K562 (cell line): ENCODE results near the gene COL4A2.

Experiments used
- BRF2 ChIP-seq: IDR thresholded peaks from 3 replicates; pipeline ENCODE4 v1.6.1; 2011; ENCODE audit warnings: borderline replicate concordance, mild to moderate bottlenecking; ENCODE audit not compliant: insufficient read length, insufficient read depth
- CTCF ChIP-seq, 3 experiments: IDR thresholded peaks in 2 of 3; conservative IDR thresholded peaks in 1 of 3; 2 replicates each; pipeline ENCODE4 v1.5.1; 2011 to 2012; ENCODE audit warnings: low read length in 3 of 3, mild to moderate bottlenecking in 3 of 3, control low read depth in 2 of 3, improper control_type of control experiment in 1 of 3, inconsistent platforms in 1 of 3, low read depth in 1 of 3, mixed read lengths in 1 of 3, moderate library complexity in 1 of 3; ENCODE audit not compliant: insufficient read depth in 2 of 3
- EZH2 ChIP-seq: IDR thresholded peaks from 2 replicates; pipeline ENCODE4 v1.6.1; 2012; ENCODE audit warnings: low read depth, mild to moderate bottlenecking, inconsistent platforms, low read length, borderline replicate concordance
- FOXA3 ChIP-seq, 2 experiments: fragments of 450-650 bp in 1 of 2; sonication (generic) in 1 of 2; formaldehyde crosslinking; IDR thresholded peaks in 1 of 2; conservative IDR thresholded peaks in 1 of 2; 2 replicates each; pipeline versions ENCODE4 v1.4.0 to v1.8.0; 2020 to 2022; ENCODE audit warnings: mild to moderate bottlenecking in 2 of 2, missing genetic modification reagents in 1 of 2
- GTF2A2 ChIP-seq: IDR thresholded peaks from 2 replicates; pipeline ENCODE4 v1.6.1; 2016; ENCODE audit warnings: mild to moderate bottlenecking, missing genetic modification characterization, missing compliant biosample characterization
- HMG20B ChIP-seq: fragments of 250-450 bp; sonication (Bioruptor Pico); IDR thresholded peaks from 2 replicates; pipeline ENCODE4 v1.5.0; 2021; ENCODE audit warnings: mild to moderate bottlenecking
- MLLT1 ChIP-seq, 2 experiments: fragments of 450-650 bp; IDR thresholded peaks; 2 replicates each; pipeline ENCODE4 v1.6.1; 2016
- PKNOX1 ChIP-seq: fragments of 450-650 bp; IDR thresholded peaks from 2 replicates; pipeline ENCODE4 v1.6.1; 2016
- REST ChIP-seq, 2 experiments: fragments of 450-650 bp; formaldehyde crosslinking in 1 of 2; IDR thresholded peaks; 2 replicates each; pipeline versions ENCODE4 v1.4.0 to v1.6.1; 2014 to 2020; ENCODE audit warnings: mild to moderate bottlenecking in 2 of 2, borderline replicate concordance in 1 of 2, low read depth in 1 of 2
- ZNF280B ChIP-seq: fragments of 250-450 bp; sonication (Bioruptor Pico); IDR thresholded peaks from 2 replicates; pipeline ENCODE4 v1.5.1; 2021; ENCODE audit warnings: mild to moderate bottlenecking
- ZNF766 ChIP-seq: fragments of 200-800 bp; sonication (Bioruptor generic); conservative IDR thresholded peaks from 2 replicates; pipeline ENCODE4 v1.6.1; 2016; ENCODE audit warnings: missing genetic modification characterization, missing compliant biosample characterization

GRCh38 chr13:110379358-110379757 is 72.3 kb downstream of the COL4A2 start:
- TF ChIP-seq ZNF766 (CRISPR knock-in tag): no peak
- TF ChIP-seq PKNOX1: no peak
- TF ChIP-seq BRF2: no peak
- TF ChIP-seq ZNF280B (CRISPR knock-in tag): no peak
- TF ChIP-seq MLLT1 (IDR thresholded peaks at IDR 0.05): no peak
- TF ChIP-seq HMG20B: no peak
- no peak for TF ChIP-seq CTCF (IDR thresholded peaks at IDR 0.05 in 2 of 3, conservative IDR thresholded peaks at IDR 0.05 in 1 of 3; ENCODE audit: insufficient read depth in 2 of 3, low read depth in 1 of 3, low read length in 3 of 3)
- TF ChIP-seq REST (IDR thresholded peaks at IDR 0.05; ENCODE audit: borderline replicate concordance): no peak
- TF ChIP-seq REST (CRISPR knock-in tag; IDR thresholded peaks at IDR 0.05; ENCODE audit: low read depth): no peak
- no peak for TF ChIP-seq GTF2A2 (tag)
- TF ChIP-seq FOXA3 (CRISPR knock-in tag; conservative IDR thresholded peaks at IDR 0.05 in 1 of 2, IDR thresholded peaks at IDR 0.05 in 1 of 2): no peak
- TF ChIP-seq EZH2: no peak
